Mammary epithelial cell (primary cell): Measurements from ENCODE around the gene ZNF385B.

Experiments used
- CTCF ChIP-seq, 2 donors: IDR thresholded peaks in 1 of 2; conservative IDR thresholded peaks in 1 of 2; 2 replicates each; pipeline ENCODE4 v1.5.1; 2011 to 2012; ENCODE audit warnings: inconsistent platforms in 2 of 2, low read length in 2 of 2, mild to moderate bottlenecking in 2 of 2, control low read depth in 1 of 2, low read depth in 1 of 2; ENCODE audit not compliant: insufficient read depth in 1 of 2; ENCODE audit errors: extremely low read depth in 1 of 2
- EZH2 ChIP-seq: IDR thresholded peaks from 2 replicates; pipeline ENCODE4 v1.6.1; 2012; ENCODE audit warnings: low read length, inconsistent platforms, borderline replicate concordance

DNA sequence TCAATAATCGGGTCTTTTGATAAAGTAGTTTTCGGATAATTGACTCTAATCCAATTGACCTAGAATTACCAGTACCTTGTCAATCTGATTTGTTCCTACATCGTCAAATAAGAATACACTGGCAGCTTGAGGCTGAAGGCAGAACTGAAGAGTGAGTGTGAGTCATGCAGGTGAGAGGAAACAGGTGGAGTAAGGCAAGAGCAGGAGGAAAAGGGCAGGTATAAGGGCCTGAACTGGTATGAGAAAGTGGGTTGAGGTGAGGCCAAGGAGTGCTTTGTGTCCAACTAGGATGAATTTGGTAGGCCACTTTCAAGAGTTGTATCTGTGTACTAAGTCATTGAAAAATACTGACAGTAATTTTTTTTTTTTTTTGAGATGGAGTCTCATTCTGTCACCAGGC, 186.0 kb downstream of the ZNF385B start:
- TF ChIP-seq CTCF (conservative IDR thresholded peaks at IDR 0.05 in 1 of 2, IDR thresholded peaks at IDR 0.05 in 1 of 2; ENCODE audit: extremely low read depth in 1 of 2, insufficient read depth in 1 of 2, low read depth in 1 of 2, low read length in 2 of 2), result no peak
- no peak for TF ChIP-seq EZH2
